ENCODE results near the gene DHX8. TPM values are rescaled to one million over a fixed set of nuclear protein-coding genes. Genes with fewer than 3 reads are reported as not detected.

The DHX8 gene
- total and polyA plus RNA-seq, 2 experiments from 2014 or later = 33.1 to 34.4 TPM

DNA sequence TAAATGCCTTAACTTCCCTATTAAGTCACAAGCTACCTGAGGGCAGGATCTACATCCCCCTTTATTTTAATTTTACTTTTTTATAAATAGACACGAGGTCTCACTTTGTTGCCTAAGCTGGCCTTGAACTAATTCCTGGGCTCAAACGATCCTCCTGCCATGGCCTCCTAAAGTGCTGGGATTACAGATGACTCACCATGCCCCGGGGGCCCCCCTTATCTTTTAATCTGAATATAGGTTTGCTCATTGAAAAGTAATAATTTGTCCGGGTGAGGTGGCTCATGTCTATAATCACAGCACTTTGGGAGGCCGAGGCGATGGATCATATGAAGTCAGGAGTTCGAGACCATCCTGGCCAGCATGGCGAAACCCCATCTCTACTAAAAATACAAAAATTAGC is 48.2 kb downstream of the DHX8 start:
- no peaks in the 10 kb centered on the region for H3K36me3 ChIP-seq (ENCODE audit: low read depth)
- H3K27ac ChIP-seq = no peak overlapping the region
- H2AFZ ChIP-seq = no peak overlapping the region
- TF ChIP-seq EZH2 (IDR thresholded peaks at IDR 0.05; ENCODE audit: insufficient read depth, poor library complexity, severe bottlenecking) = no peak
- TF ChIP-seq EZH2phosphoT487 (IDR thresholded peaks at IDR 0.05; ENCODE audit: insufficient read depth, low read depth) = no peak
- peaks cover 4% of the 10 kb centered on the region; the same call in 1 of the 2 replicates for H3F3A ChIP-seq (ENCODE audit: insufficient read depth)
- peaks cover 24% of the 10 kb centered on the region for H3K4me1 ChIP-seq (ENCODE audit: insufficient read depth)
- H3K27me3 ChIP-seq (replicated peaks; ENCODE audit: insufficient read depth) = no peaks in the 10 kb centered on the region
- no peaks in the 10 kb centered on the region for H3K79me2 ChIP-seq (ENCODE audit: insufficient read depth)
- DNase-seq = no peak
- no peaks in the 10 kb centered on the region for H3K9me2 ChIP-seq (ENCODE audit: insufficient read depth)
- no peaks in the 10 kb centered on the region for H4K20me1 ChIP-seq (ENCODE audit: insufficient read depth)
- no peak overlapping the region for H3K4me2 ChIP-seq (ENCODE audit: unreplicated experiment)
- no peak overlapping the region for H3K9ac ChIP-seq
- H3K9me3 ChIP-seq (ENCODE audit: low read depth) = no peaks in the 10 kb centered on the region
- no peak overlapping the region for H3K4me3 ChIP-seq
- WGBS, 2 experiments (ENCODE audit: low coverage in 1 of 2, low lambda C conversion rate in 2 of 2, missing lambda C conversion rate in 2 of 2) = 85 to 88% methylated on average over 8 of the region's 8 CpGs
- in situ Hi-C loops (cut with MboI) = no loop called here

DNA sequence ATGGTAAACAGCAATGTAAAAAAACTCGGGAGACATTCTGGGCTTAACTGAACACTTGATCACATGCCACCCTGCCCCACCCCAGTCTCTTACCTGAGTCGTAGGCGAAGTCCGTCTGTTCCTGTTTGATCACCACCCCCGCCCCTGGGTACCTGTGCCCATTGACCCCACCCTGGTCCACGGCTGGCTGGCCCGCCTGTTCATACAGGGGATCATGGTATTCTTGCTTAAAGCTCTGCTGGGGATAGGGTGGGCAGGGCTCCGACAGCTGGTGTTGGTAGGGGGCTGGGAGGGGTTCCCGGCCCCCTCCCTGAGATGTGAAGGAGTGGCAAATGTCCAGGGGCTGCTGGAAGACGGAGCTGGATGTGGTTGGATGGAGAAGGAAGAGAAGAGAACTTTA is 48.8 kb downstream of the DHX8 start:
- no peak overlapping the region for H3K4me3 ChIP-seq
- H3K27ac ChIP-seq = no peak overlapping the region
- no peaks in the 10 kb centered on the region for H4K20me1 ChIP-seq (ENCODE audit: insufficient read depth)
- no peak overlapping the region for H2AFZ ChIP-seq
- H3K27me3 ChIP-seq (replicated peaks; ENCODE audit: insufficient read depth) = no peaks in the 10 kb centered on the region
- in situ Hi-C loops (cut with MboI) = no loop called here
- H3F3A ChIP-seq (ENCODE audit: insufficient read depth) = peaks cover 4% of the 10 kb centered on the region; the same call in 1 of the 2 replicates
- TF ChIP-seq EZH2 (IDR thresholded peaks at IDR 0.05; ENCODE audit: insufficient read depth, poor library complexity, severe bottlenecking) (no peak), EZH2phosphoT487 (IDR thresholded peaks at IDR 0.05; ENCODE audit: insufficient read depth, low read depth) (no peak)
- H3K4me2 ChIP-seq (ENCODE audit: unreplicated experiment) = no peak overlapping the region
- H3K9me2 ChIP-seq (ENCODE audit: insufficient read depth) = no peaks in the 10 kb centered on the region
- H3K79me2 ChIP-seq (ENCODE audit: insufficient read depth) = no peaks in the 10 kb centered on the region
- DNase-seq = no peak
- no peaks in the 10 kb centered on the region for H3K36me3 ChIP-seq (ENCODE audit: low read depth)
- H3K9me3 ChIP-seq (ENCODE audit: low read depth) = no peaks in the 10 kb centered on the region
- H3K9ac ChIP-seq = no peak overlapping the region
- H3K4me1 ChIP-seq (ENCODE audit: insufficient read depth) = peaks cover 24% of the 10 kb centered on the region
- 89 to 90% methylated on average over 9 to 10 of the region's 10 CpGs for WGBS, 2 experiments (ENCODE audit: low coverage in 1 of 2, low lambda C conversion rate in 2 of 2, missing lambda C conversion rate in 2 of 2)

DNA sequence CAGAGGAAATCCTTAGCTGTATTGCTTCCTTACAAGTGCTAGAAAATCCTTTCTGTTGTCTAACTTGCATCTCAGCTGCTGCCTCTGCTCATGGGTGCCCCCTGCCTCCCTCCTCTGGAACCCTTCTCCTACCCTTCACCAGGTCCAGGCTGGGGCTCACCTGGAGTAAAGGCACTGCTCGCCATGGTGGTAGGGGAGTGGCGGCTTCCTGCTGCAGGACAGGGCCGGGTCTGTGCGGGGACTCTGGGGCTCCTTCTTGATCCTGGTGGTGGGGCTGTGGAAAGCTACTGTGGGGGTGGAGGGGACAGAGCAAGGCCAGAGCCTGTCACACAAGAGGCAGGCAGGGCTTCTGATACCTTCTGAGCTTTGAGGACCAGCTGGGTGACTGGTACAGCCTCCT is 49.9 kb downstream of the DHX8 start:
- WGBS, 2 experiments (ENCODE audit: low coverage in 1 of 2, low lambda C conversion rate in 2 of 2, missing lambda C conversion rate in 2 of 2) = 87 to 94% methylated on average over 3 to 4 of the region's 4 CpGs
- Histone ChIP-seq H3K27me3 (replicated peaks; ENCODE audit: insufficient read depth) (no peaks in the 10 kb centered on the region), H3K4me1 (ENCODE audit: insufficient read depth) (peaks cover 24% of the 10 kb centered on the region), H3K9ac (no peak overlapping the region), H4K20me1 (ENCODE audit: insufficient read depth) (no peaks in the 10 kb centered on the region), H3F3A (ENCODE audit: insufficient read depth) (peaks cover 4% of the 10 kb centered on the region; the same call in 1 of the 2 replicates), H2AFZ (no peak overlapping the region), H3K36me3 (ENCODE audit: low read depth) (no peaks in the 10 kb centered on the region), H3K79me2 (ENCODE audit: insufficient read depth) (no peaks in the 10 kb centered on the region), H3K27ac (no peak overlapping the region), H3K9me3 (ENCODE audit: low read depth) (no peaks in the 10 kb centered on the region), H3K4me2 (ENCODE audit: unreplicated experiment) (no peak overlapping the region), H3K9me2 (ENCODE audit: insufficient read depth) (no peaks in the 10 kb centered on the region), H3K4me3 (no peak overlapping the region)
- no peak for TF ChIP-seq EZH2phosphoT487 (IDR thresholded peaks at IDR 0.05; ENCODE audit: insufficient read depth, low read depth)
- no peak for DNase-seq
- in situ Hi-C loops (cut with MboI) = no loop called here

DNA sequence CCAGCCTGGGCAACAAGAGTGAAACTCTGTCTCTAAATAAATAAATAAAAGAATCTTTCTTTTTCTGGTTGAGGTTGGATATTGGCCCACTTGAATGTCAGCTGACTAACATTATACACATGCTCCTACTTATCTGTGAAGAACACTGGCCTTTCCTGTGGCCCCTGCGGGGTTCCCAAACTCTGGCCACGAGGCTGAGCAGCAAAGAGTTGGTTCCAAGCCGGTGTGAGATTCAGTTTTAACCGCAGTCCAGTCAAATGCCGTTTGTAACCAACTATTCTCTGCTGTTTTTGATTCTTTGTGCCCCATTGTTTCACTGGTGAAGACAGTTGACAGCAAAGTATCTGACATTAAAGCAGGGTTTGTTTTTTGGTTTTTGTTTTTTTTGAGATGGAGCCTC is 51.1 kb downstream of the DHX8 start:
- H3K27me3 ChIP-seq (replicated peaks; ENCODE audit: insufficient read depth) = no peaks in the 10 kb centered on the region
- H3K4me2 ChIP-seq (ENCODE audit: unreplicated experiment) = no peak overlapping the region
- no peaks in the 10 kb centered on the region for H4K20me1 ChIP-seq (ENCODE audit: insufficient read depth)
- H3K4me1 ChIP-seq (ENCODE audit: insufficient read depth) = peaks cover 22% of the 10 kb centered on the region
- no peak overlapping the region for H3K27ac ChIP-seq
- H3K4me3 ChIP-seq = no peak overlapping the region
- WGBS, 2 experiments (ENCODE audit: low coverage in 1 of 2, low lambda C conversion rate in 2 of 2, missing lambda C conversion rate in 2 of 2) = 75 to 79% methylated on average over 5 of the region's 5 CpGs
- no peaks in the 10 kb centered on the region for H3K9me2 ChIP-seq (ENCODE audit: insufficient read depth)
- no peak overlapping the region for H2AFZ ChIP-seq
- peaks cover 4% of the 10 kb centered on the region; the same call in 1 of the 2 replicates for H3F3A ChIP-seq (ENCODE audit: insufficient read depth)
- in situ Hi-C loops (cut with MboI) = no loop called here
- DNase-seq = no peak
- H3K9me3 ChIP-seq (ENCODE audit: low read depth) = no peaks in the 10 kb centered on the region
- TF ChIP-seq EZH2phosphoT487 (IDR thresholded peaks at IDR 0.05; ENCODE audit: insufficient read depth, low read depth) = no peak
- no peak for TF ChIP-seq EZH2 (IDR thresholded peaks at IDR 0.05; ENCODE audit: insufficient read depth, poor library complexity, severe bottlenecking)
- no peak overlapping the region for H3K9ac ChIP-seq
- H3K79me2 ChIP-seq (ENCODE audit: insufficient read depth) = no peaks in the 10 kb centered on the region
- no peaks in the 10 kb centered on the region for H3K36me3 ChIP-seq (ENCODE audit: low read depth)
